Vagina (tissue), 2 donors: ENCODE data around the gene LPGAT1. TPM values are rescaled to one million over a fixed set of nuclear protein-coding genes. Genes with fewer than 3 reads are reported as not detected.
"Not testable (repeated sequence)": the region's sequence is repeated elsewhere in the genome, so short reads cannot be mapped to it uniquely, and the experiment has no call there.

ENCODE experiments used
- DNase-seq, 2 donors: peaks; one replicate each; pipeline ENCODE4 v3.0.0-alpha.2; 2017; ENCODE audit errors: extremely low spot score in 2 of 2
- H3K27ac ChIP-seq: fragments of 200-600 bp; sonication (generic); one replicate; pipeline ENCODE4 v1.5.1; 2019
- H3K27me3 ChIP-seq: fragments of 200-600 bp; sonication (generic); one replicate; pipeline ENCODE4 v1.5.1; 2019
- H3K36me3 ChIP-seq, 2 donors: fragments of 200-600 bp; sonication (generic); one replicate each; pipeline ENCODE4 v1.5.1; 2017 to 2019
- H3K4me1 ChIP-seq: fragments of 200-600 bp; sonication (generic); one replicate; pipeline ENCODE4 v1.5.1; 2019
- H3K4me3 ChIP-seq, 2 donors: fragments of 200-600 bp; sonication (generic); 1 replicate in 1 of 2; 2 replicates in 1 of 2; pipeline ENCODE4 v1.5.1; 2016 to 2019
- H3K9me3 ChIP-seq: fragments of 200-600 bp; sonication (generic); one replicate; pipeline ENCODE4 v1.5.1; 2019
- CTCF ChIP-seq, 3 experiments: fragments of 450-650 bp in 2 of 3; fragments of 200-600 bp in 1 of 3; sonication (generic) in 1 of 3; IDR thresholded peaks; one replicate each; pipeline ENCODE4 v1.5.1; 2017 to 2019; ENCODE audit warnings: antibody characterized with exemption in 3 of 3, mild to moderate bottlenecking in 2 of 3, moderate library complexity in 2 of 3
- POLR2A ChIP-seq, 2 donors: fragments of 450-650 bp; IDR thresholded peaks; one replicate each; pipeline ENCODE4 v1.6.1; 2017; ENCODE audit warnings: antibody characterized with exemption in 2 of 2, mild to moderate bottlenecking in 2 of 2, moderate library complexity in 2 of 2
- POLR2AphosphoS5 ChIP-seq, 2 donors: sonication (generic); formaldehyde crosslinking; IDR thresholded peaks; one replicate each; pipeline ENCODE4 v1.9.0; 2017; ENCODE audit warnings: antibody characterized with exemption in 2 of 2, mild to moderate bottlenecking in 2 of 2, low read depth in 1 of 2; ENCODE audit not compliant: insufficient read depth in 1 of 2
- intact Hi-C: fragments of 100-400 bp; cut with DNase I; formaldehyde crosslinking; loops from one replicate; pipeline ENCODE4 v1.15.1; 2023
- total RNA-seq: library from RNA; depleted of rRNA; stranded (reverse); fragments of >200 nt; gene quantifications from one replicate; pipeline ENCODE4 v1.2.3, GENCODE V29; 2016

Gene LPGAT1
- total RNA-seq, 1 donor from 2014 or later: 63.8 TPM

GRCh38 chr1:211726467-211726995 lies 104.0 kb downstream of the LPGAT1 start:
- H3K27me3 ChIP-seq: no peaks in the 10 kb centered on the region
- DNase-seq: no peak
- H3K4me3 ChIP-seq: no peak overlapping the region
- no peak overlapping the region for H3K27ac ChIP-seq
- H3K4me1 ChIP-seq: no peaks in the 10 kb centered on the region
- intact Hi-C loops: no loop called here
- H3K9me3 ChIP-seq: no peaks in the 10 kb centered on the region
- TF ChIP-seq CTCF (IDR thresholded peaks at IDR 0.05) (no peak), POLR2A (IDR thresholded peaks at IDR 0.05) (no peak), POLR2AphosphoS5 (IDR thresholded peaks at IDR 0.05; ENCODE audit: insufficient read depth in 1 of 2, low read depth in 1 of 2) (no peak)
- H3K36me3 ChIP-seq: no peaks in the 10 kb centered on the region

GRCh38 chr1:211724687-211725196 lies 105.8 kb downstream of the LPGAT1 start:
- intact Hi-C loops: no loop called here
- TF ChIP-seq POLR2A (IDR thresholded peaks at IDR 0.05) (no peak), CTCF (IDR thresholded peaks at IDR 0.05) (no peak), POLR2AphosphoS5 (IDR thresholded peaks at IDR 0.05; ENCODE audit: insufficient read depth in 1 of 2, low read depth in 1 of 2) (no peak)
- no peak for DNase-seq

GRCh38 chr1:211723273-211723672 lies 107.3 kb downstream of the LPGAT1 start:
- no peak for TF ChIP-seq POLR2AphosphoS5 (IDR thresholded peaks at IDR 0.05; ENCODE audit: insufficient read depth in 1 of 2, low read depth in 1 of 2)
- H3K27ac ChIP-seq: no peak overlapping the region
- no peaks in the 10 kb centered on the region for H3K36me3 ChIP-seq
- H3K27me3 ChIP-seq: no peaks in the 10 kb centered on the region
- intact Hi-C loops: no loop called here
- no peak overlapping the region for H3K4me3 ChIP-seq
- no peak for DNase-seq
- H3K9me3 ChIP-seq: no peaks in the 10 kb centered on the region
- no peaks in the 10 kb centered on the region for H3K4me1 ChIP-seq

More at GRCh38 chr1:211724687-211725196, 105.8 kb downstream of the LPGAT1 start:
- H3K27me3 ChIP-seq: no peaks in the 10 kb centered on the region
- no peaks in the 10 kb centered on the region for H3K4me1 ChIP-seq
- no peak overlapping the region for H3K27ac ChIP-seq
- no peaks in the 10 kb centered on the region for H3K9me3 ChIP-seq
- H3K4me3 ChIP-seq: no peak overlapping the region
- no peaks in the 10 kb centered on the region for H3K36me3 ChIP-seq

- TF ChIP-seq CTCF (IDR thresholded peaks at IDR 0.05) (no peak), POLR2AphosphoS5 (IDR thresholded peaks at IDR 0.05; ENCODE audit: insufficient read depth in 1 of 2, low read depth in 1 of 2) (no peak), POLR2A (IDR thresholded peaks at IDR 0.05) (no peak)
- H3K9me3 ChIP-seq: no peaks in the 10 kb centered on the region
- H3K27me3 ChIP-seq: no peaks in the 10 kb centered on the region
- H3K4me3 ChIP-seq: no peak overlapping the region
- H3K4me1 ChIP-seq: no peaks in the 10 kb centered on the region
- DNase-seq: no peak
- H3K27ac ChIP-seq: no peak overlapping the region
- no peaks in the 10 kb centered on the region for H3K36me3 ChIP-seq
- intact Hi-C loops: no loop called here
Observed at GRCh38 chr1:211722277-211723175, 108.0 kb downstream of the LPGAT1 start.

GRCh38 chr1:211716555-211716954 lies 114.0 kb downstream of the LPGAT1 start:
- intact Hi-C loops, H3K27me3 ChIP-seq, H3K4me3 ChIP-seq, H3K4me1 ChIP-seq, H3K27ac ChIP-seq, DNase-seq, H3K36me3 ChIP-seq, H3K9me3 ChIP-seq: not testable (repeated sequence)

- Histone ChIP-seq H3K36me3 (no peaks in the 10 kb centered on the region), H3K4me3 (no peak overlapping the region), H3K4me1 (no peaks in the 10 kb centered on the region), H3K27me3 (no peaks in the 10 kb centered on the region), H3K9me3 (no peaks in the 10 kb centered on the region), H3K27ac (no peak overlapping the region)
- no peak for DNase-seq
- no peak for TF ChIP-seq POLR2AphosphoS5 (IDR thresholded peaks at IDR 0.05; ENCODE audit: insufficient read depth in 1 of 2, low read depth in 1 of 2)
- no peak for TF ChIP-seq CTCF (IDR thresholded peaks at IDR 0.05)
- TF ChIP-seq POLR2A (IDR thresholded peaks at IDR 0.05): no peak
- intact Hi-C loops: no loop called here
Observed at GRCh38 chr1:211715971-211716370, 114.6 kb downstream of the LPGAT1 start.
